ENCODE data around the gene SEMA3F.

Gene SEMA3F

GRCh38 chr3:50189989-50190388 is 34.9 kb downstream of the SEMA3F start:
- no peaks in the 10 kb centered on the region for H3K27me3 ChIP-seq (ENCODE audit: low read length)
- H3K4me3 ChIP-seq (ENCODE audit: insufficient read depth, low read length, poor library complexity, severe bottlenecking), result no peak overlapping the region
- no peaks in the 10 kb centered on the region for H3K36me3 ChIP-seq (ENCODE audit: low read length)
- H3K27ac ChIP-seq (ENCODE audit: low read depth, low read length), result no peak overlapping the region
- no peaks in the 10 kb centered on the region for H3K9me2 ChIP-seq (replicated peaks; ENCODE audit: insufficient read depth, low read length)
- H3K9ac ChIP-seq (ENCODE audit: low read length), result no peak overlapping the region
- H3K79me2 ChIP-seq (ENCODE audit: insufficient read depth, low read length), result no peaks in the 10 kb centered on the region
- H2AFZ ChIP-seq (ENCODE audit: low read depth, low read length, severe bottlenecking), result no peak overlapping the region
- no peaks in the 10 kb centered on the region for H4K20me1 ChIP-seq (ENCODE audit: low read depth, low read length)
- TF ChIP-seq CTCF (IDR thresholded peaks at IDR 0.05; ENCODE audit: insufficient read depth, low read length, poor library complexity, severe bottlenecking) (no peak), EZH2phosphoT487 (conservative IDR thresholded peaks at IDR 0.05; ENCODE audit: low read length) (no peak)
- no peaks in the 10 kb centered on the region for H3F3A ChIP-seq (ENCODE audit: insufficient read depth)
- H3K9me3 ChIP-seq (ENCODE audit: insufficient read depth, low read length), result no peaks in the 10 kb centered on the region
- H3K4me2 ChIP-seq (ENCODE audit: low read depth, low read length, poor library complexity, severe bottlenecking), result no peak overlapping the region

- no peak within 1 kb of the TSS for H3K9ac ChIP-seq (ENCODE audit: low read length)
- H3K27ac ChIP-seq (ENCODE audit: low read depth, low read length), result no peak within 1 kb of the TSS
- no peaks in the 10 kb centered on the region for H3K9me3 ChIP-seq (ENCODE audit: insufficient read depth, low read length)
- no peaks in the 10 kb centered on the region for H4K20me1 ChIP-seq (ENCODE audit: low read depth, low read length)
- no peak within 1 kb of the TSS for H3K4me3 ChIP-seq (ENCODE audit: insufficient read depth, low read length, poor library complexity, severe bottlenecking)
- H3K27me3 ChIP-seq (ENCODE audit: low read length), result no peaks in the 10 kb centered on the region
- no peak within 1 kb of the TSS for H3K4me2 ChIP-seq (ENCODE audit: low read depth, low read length, poor library complexity, severe bottlenecking)
- no peak within 1 kb of the TSS for H2AFZ ChIP-seq (ENCODE audit: low read depth, low read length, severe bottlenecking)
- no peaks in the 10 kb centered on the region for H3K9me2 ChIP-seq (replicated peaks; ENCODE audit: insufficient read depth, low read length)
- H3K79me2 ChIP-seq (ENCODE audit: insufficient read depth, low read length), result no peaks in the 10 kb centered on the region
- H3F3A ChIP-seq (ENCODE audit: insufficient read depth), result no peaks in the 10 kb centered on the region
- TF ChIP-seq EZH2phosphoT487 (conservative IDR thresholded peaks at IDR 0.05; ENCODE audit: low read length) (no peak), CTCF (IDR thresholded peaks at IDR 0.05; ENCODE audit: insufficient read depth, low read length, poor library complexity, severe bottlenecking) (no peak)
- no peaks in the 10 kb centered on the region for H3K36me3 ChIP-seq (ENCODE audit: low read length)
Observed at GRCh38 chr3:50190936-50191660, 36.0 kb downstream of the SEMA3F start, which contains the start of gene GNAT1. TSS of gene GNAT1 (plus strand) at chr3:50191610. CDS start at chr3:50191726, 116 bp downstream.

- Histone ChIP-seq H3K79me2 (ENCODE audit: insufficient read depth, low read length) (no peaks in the 10 kb centered on the region), H3K36me3 (ENCODE audit: low read length) (no peaks in the 10 kb centered on the region), H3K9ac (ENCODE audit: low read length) (no peak overlapping the region), H3F3A (ENCODE audit: insufficient read depth) (no peaks in the 10 kb centered on the region), H4K20me1 (ENCODE audit: low read depth, low read length) (no peaks in the 10 kb centered on the region), H3K27ac (ENCODE audit: low read depth, low read length) (no peak overlapping the region), H3K4me2 (ENCODE audit: low read depth, low read length, poor library complexity, severe bottlenecking) (no peak overlapping the region), H3K27me3 (ENCODE audit: low read length) (no peaks in the 10 kb centered on the region), H2AFZ (ENCODE audit: low read depth, low read length, severe bottlenecking) (no peak overlapping the region), H3K9me2 (replicated peaks; ENCODE audit: insufficient read depth, low read length) (no peaks in the 10 kb centered on the region), H3K4me3 (ENCODE audit: insufficient read depth, low read length, poor library complexity, severe bottlenecking) (no peak overlapping the region), H3K9me3 (ENCODE audit: insufficient read depth, low read length) (no peaks in the 10 kb centered on the region)
- no peak for TF ChIP-seq EZH2phosphoT487 (conservative IDR thresholded peaks at IDR 0.05; ENCODE audit: low read length)
- TF ChIP-seq CTCF (IDR thresholded peaks at IDR 0.05; ENCODE audit: insufficient read depth, low read length, poor library complexity, severe bottlenecking), result no peak
Observed at GRCh38 chr3:50192124-50192523, 37.0 kb downstream of the SEMA3F start.

All from SU-DHL-6 (cell line).